Ovary (tissue), 3 donors: ENCODE data around the gene RNF41.

ENCODE experiments used
- EP300 ChIP-seq: sonication (generic); formaldehyde crosslinking; IDR thresholded peaks from one replicate; pipeline ENCODE4 v1.6.1; 2017; ENCODE audit warnings: antibody characterized with exemption
- TF ChIP-seq, protein P1 (sequence below), 3 donors: fragments of 450-650 bp in 2 of 3; fragments of 200-600 bp in 1 of 3; IDR thresholded peaks; one replicate each; pipeline versions ENCODE4 v1.5.1 to v1.8.0; 2016 to 2022; ENCODE audit warnings: antibody characterized with exemption in 3 of 3, mild to moderate bottlenecking in 1 of 3
- donor health status: DM: no; HTN: no; CAD: no.

DNA sequence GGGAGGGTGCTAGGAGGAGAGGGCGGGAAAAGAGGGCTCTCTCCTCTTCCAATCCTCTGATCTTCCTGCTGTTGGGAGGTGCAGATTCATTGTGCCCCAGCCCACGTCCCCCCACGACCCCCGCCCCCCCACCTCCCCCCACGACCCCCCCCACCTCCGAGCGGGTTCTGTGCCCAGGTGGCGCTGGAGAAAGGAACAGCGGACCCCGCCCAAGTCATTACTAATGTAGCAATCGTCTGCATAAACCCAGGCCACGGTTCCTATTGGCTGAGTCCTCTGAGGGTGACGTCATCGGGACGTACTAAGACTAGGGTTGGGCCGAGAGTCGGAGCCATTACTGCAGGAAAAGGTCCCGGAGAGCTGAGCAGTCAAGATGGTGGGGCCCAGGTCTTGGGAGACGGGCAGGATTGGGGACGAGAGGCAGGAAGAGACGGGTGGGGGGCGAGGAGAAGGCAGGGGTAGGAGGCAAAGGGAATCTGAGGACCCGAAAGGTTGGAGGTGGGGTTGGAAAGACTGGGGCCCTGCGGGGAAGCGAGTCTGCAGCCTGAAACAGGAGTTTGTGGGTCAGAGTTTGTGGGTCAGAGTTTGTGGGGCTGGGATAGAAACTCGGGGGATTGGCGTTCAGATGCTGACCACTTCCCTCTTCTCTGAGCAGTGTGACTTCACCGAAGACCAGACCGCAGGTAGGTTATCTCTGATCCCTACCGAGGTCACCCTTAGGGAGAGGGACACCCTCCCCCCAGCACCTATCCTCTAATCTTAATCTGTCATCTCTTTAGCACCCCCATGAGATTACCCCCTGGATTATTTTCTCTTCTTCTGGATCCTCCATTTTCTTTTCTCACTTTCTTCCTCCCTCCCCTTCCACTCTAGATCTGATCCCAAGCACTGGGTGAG is 63.4 kb downstream of the RNF41 start, which contains the start of gene MYL6:
- TF ChIP-seq, protein P1, sequence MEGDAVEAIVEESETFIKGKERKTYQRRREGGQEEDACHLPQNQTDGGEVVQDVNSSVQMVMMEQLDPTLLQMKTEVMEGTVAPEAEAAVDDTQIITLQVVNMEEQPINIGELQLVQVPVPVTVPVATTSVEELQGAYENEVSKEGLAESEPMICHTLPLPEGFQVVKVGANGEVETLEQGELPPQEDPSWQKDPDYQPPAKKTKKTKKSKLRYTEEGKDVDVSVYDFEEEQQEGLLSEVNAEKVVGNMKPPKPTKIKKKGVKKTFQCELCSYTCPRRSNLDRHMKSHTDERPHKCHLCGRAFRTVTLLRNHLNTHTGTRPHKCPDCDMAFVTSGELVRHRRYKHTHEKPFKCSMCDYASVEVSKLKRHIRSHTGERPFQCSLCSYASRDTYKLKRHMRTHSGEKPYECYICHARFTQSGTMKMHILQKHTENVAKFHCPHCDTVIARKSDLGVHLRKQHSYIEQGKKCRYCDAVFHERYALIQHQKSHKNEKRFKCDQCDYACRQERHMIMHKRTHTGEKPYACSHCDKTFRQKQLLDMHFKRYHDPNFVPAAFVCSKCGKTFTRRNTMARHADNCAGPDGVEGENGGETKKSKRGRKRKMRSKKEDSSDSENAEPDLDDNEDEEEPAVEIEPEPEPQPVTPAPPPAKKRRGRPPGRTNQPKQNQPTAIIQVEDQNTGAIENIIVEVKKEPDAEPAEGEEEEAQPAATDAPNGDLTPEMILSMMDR (IDR thresholded peaks at IDR 0.05): peak in 2 of 3 donors; percentile 4 to 9
- TF ChIP-seq EP300: no peak
